HG03139 (cell line): ENCODE measurements around the gene CDK5RAP2.
"Not testable (repeated sequence)": the region's sequence is repeated elsewhere in the genome, so short reads cannot be mapped to it uniquely, and the experiment has no call there.

Source experiments
- ATAC-seq: cut with Tn5 transposase; IDR thresholded peaks from one replicate; pipeline ENCODE4 v1.9.1; 2021; ENCODE audit not compliant: unreplicated experiment

Gene CDK5RAP2

GRCh38 chr9:120552210-120552704, 27.7 kb downstream of the CDK5RAP2 start:
- not testable (repeated sequence) for ATAC-seq

GRCh38 chr9:120545701-120546550, 34.0 kb downstream of the CDK5RAP2 start:
- ATAC-seq, result no peak

GRCh38 chr9:120544441-120544840, 35.5 kb downstream of the CDK5RAP2 start:
- ATAC-seq, result no peak

GRCh38 chr9:120542701-120543490, 37.1 kb downstream of the CDK5RAP2 start:
- ATAC-seq, result no peak

GRCh38 chr9:120541921-120542320, 38.0 kb downstream of the CDK5RAP2 start:
- ATAC-seq, result no peak

- ATAC-seq, result no peak
These were observed 40.0 kb downstream of the CDK5RAP2 start for GRCh38 chr9:120539951-120540350.

- ATAC-seq, result no peak
These were observed 41.6 kb downstream of the CDK5RAP2 start for GRCh38 chr9:120538339-120538738.

GRCh38 chr9:120536949-120537640, 42.9 kb downstream of the CDK5RAP2 start:
- ATAC-seq, result no peak

- ATAC-seq, result no peak
These were observed 43.9 kb downstream of the CDK5RAP2 start for GRCh38 chr9:120536094-120536493.

- no peak for ATAC-seq
These were observed 45.7 kb downstream of the CDK5RAP2 start for GRCh38 chr9:120534266-120534665.

GRCh38 chr9:120532891-120533290, 47.1 kb downstream of the CDK5RAP2 start:
- no peak for ATAC-seq

- ATAC-seq, result no peak
These were observed 47.5 kb downstream of the CDK5RAP2 start for GRCh38 chr9:120532475-120532874.

GRCh38 chr9:120531683-120532300, 48.2 kb downstream of the CDK5RAP2 start:
- ATAC-seq, result no peak

- not testable (repeated sequence) for ATAC-seq
These were observed 49.6 kb downstream of the CDK5RAP2 start for GRCh38 chr9:120530220-120530832.

GRCh38 chr9:120528829-120529228, 51.1 kb downstream of the CDK5RAP2 start:
- ATAC-seq, result no peak

- no peak for ATAC-seq
These were observed 51.6 kb downstream of the CDK5RAP2 start for GRCh38 chr9:120528327-120528726.

- ATAC-seq, result no peak
These were observed 53.4 kb downstream of the CDK5RAP2 start for GRCh38 chr9:120526534-120526933.

GRCh38 chr9:120524863-120525262, 55.1 kb downstream of the CDK5RAP2 start:
- ATAC-seq, result no peak

- ATAC-seq, result no peak
These were observed 55.9 kb downstream of the CDK5RAP2 start for GRCh38 chr9:120524038-120524437.

- no peak for ATAC-seq
These were observed 57.4 kb downstream of the CDK5RAP2 start for GRCh38 chr9:120522558-120522957.
